HG02588 (cell line): Measurements from ENCODE around the gene TAAR9.
A peak's percentile ranks its signal among the peaks of the same experiment; 100 is the strongest.

Experiments
- ATAC-seq: cut with Tn5 transposase; IDR thresholded peaks from one replicate; pipeline ENCODE4 v1.9.1; 2021; ENCODE audit warnings: mild to moderate bottlenecking, moderate library complexity; ENCODE audit not compliant: unreplicated experiment

The TAAR9 gene, protein sequence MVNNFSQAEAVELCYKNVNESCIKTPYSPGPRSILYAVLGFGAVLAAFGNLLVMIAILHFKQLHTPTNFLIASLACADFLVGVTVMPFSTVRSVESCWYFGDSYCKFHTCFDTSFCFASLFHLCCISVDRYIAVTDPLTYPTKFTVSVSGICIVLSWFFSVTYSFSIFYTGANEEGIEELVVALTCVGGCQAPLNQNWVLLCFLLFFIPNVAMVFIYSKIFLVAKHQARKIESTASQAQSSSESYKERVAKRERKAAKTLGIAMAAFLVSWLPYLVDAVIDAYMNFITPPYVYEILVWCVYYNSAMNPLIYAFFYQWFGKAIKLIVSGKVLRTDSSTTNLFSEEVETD

DNA sequence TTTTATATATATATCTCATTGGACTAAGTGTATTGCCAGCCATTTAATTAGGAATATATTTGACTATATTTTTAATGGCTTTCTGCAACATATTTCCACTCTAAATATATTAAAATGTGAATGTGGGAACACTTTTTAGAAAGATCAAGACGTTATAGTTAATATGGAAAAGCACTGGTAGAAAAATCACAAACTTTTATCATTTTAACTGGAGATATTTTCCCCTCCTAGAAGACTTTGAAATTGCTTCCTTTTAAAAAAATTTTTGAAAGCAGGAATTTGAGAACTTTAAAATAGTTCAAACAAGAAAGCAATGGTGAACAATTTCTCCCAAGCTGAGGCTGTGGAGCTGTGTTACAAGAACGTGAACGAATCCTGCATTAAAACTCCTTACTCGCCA, at the start of gene TAAR9:
Gene TAAR9, plus strand, starts transcription at position 301 of the 400 bp plus-strand sequence. Its CDS starts 13 bp downstream, at position 314.
- ATAC-seq, result no peak

DNA sequence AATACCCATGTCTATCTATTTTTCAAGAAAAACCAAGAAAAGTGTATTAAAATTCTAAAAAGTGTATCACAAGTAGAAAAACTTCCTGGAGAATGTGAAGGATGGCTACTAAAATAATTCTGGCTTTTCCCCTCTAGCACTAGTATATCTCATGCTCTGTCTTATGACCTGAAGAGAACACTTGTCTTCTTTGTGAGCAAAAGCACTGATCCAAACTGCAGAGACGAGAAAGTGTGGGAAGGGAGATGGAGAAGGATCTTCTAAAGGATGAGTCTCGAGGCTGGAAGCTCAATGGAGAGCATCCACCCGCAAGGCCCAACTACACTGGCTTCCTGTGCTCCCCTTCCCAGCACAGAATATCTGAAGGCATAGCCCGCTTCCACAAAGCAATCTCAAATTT, 48.7 kb upstream of the TAAR9 start:
- no peak for ATAC-seq

DNA sequence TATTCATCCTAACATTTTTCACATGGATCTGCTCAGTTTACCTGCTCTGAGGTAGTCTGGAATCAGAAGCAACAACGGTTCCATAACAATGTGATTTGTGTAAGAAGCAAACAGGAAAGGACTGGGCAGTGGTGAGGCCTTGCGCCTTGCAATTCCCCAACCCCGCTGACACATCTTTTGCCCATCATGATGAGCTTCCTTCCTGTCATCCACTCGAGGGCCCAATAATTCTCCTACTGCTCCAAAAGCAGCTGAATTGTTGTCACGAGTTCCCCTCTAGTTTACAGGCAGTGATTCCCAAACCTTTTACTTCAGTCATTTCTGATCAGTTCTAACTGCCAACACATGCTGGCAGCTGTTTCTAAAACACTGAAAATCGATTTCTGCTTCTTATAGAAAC, 48.1 kb upstream of the TAAR9 start:
- ATAC-seq, result peak; percentile 37

DNA sequence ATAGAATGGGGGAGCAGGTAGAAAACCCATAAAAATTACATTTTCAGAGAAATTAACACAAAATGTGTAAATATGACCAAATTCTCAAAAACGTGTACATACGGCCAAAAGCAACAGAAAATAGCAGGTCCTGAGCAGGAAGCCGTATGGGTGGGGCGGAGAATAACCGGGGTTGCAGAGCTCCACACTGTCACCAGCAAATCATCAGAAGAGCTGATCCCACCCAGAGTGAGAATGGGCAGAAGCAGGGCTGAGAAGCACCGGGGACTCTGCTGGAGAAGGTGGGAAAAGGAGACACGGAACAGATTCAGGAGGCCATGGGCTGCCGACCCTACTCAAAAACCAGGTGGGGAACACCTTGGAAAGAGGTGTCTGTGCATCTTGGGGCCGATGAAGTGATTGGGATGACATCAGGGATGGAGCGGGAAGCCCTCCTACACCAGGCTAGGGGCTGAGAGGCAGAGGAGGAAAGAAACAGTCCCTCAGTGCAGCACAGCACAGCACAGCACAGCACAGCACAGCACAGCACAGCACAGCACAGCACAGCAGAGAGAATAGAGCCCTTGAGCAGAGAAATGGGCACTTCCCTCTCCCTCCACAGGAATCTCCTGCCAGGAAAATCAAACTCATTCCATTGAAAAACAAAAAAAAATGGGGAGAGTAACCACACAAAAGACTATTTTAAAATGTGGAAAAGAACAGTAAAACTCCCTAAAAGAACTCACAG, 47.4 kb upstream of the TAAR9 start:
- peak; percentile 49 for ATAC-seq

DNA sequence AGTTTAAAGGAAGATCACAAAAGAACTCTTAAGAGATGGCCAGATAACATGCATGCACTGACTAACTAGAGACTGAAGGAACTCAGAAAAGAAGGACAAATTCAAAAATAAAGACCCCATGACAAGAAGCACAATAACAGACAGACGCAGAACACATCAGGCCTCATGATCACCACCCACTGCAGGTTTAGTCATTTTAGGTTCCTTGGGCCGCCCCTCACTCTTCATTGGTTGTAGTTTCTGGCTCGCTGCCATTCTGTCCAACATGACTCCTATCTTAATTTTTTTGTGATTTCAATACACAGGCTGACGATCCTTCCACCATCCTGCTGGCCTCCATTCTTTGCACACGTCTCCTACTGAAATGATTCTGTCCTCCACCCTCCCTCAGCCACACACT, 46.8 kb upstream of the TAAR9 start:
- ATAC-seq, result no peak

DNA sequence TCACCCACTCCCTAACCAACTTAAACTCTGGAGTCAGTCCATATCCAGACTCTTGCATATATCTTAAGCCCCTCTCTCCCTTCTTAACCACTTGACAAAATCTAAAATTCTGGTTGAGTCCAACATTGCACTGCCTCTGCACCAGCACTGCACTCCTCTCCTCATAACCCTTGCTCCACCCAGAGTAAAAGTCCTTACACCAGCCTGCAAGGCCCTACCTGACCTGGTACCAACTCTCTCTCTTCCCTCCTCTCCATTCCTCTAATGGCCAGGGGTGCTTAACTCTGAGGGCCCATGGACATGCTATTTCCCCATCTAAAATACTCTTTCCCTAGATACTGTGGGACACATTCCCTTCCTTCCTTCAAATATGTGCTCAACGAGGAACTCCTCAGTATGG, 46.2 kb upstream of the TAAR9 start:
- no peak for ATAC-seq

DNA sequence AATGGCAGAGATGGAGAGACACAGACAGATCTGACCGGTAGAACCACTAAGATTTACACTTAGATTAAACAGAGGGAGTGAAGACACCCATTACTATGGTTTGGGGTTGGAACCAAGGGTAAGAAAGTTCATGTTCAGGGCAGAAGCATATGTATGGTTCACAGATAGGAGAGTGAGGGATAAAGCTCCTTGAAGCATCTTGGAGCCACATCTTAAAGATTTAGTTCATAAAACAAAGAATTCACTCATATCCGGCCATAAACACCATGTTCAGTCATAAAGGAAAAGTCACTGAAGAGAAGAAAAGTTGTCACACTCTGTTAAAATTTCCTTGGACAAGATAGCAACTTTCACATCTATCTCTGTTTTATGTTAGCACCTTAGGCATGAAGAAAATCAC, 43.1 kb upstream of the TAAR9 start:
- no peak for ATAC-seq

DNA sequence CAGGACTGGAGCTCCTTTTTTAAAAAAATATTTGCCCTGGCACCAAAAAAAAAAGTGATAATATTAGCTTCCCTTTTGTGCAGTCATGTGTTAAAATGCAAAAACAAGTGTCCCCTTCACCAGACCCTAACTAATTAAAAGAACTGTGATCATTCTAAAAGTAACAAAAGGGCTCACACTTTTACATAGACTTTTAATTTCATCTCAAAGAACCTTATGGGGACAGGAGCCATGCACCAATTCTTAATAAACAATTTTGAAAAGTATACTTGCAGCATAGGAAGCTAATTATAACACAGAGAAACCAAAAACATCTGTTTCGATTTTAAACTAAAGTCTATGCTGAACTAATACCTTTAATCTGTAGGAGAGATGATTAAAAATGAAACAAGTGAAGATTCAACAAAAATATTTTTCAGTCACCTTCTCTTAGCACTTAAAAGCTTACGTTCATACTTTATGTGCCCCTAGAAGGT, 42.4 kb upstream of the TAAR9 start:
- peak; percentile 47 for ATAC-seq

DNA sequence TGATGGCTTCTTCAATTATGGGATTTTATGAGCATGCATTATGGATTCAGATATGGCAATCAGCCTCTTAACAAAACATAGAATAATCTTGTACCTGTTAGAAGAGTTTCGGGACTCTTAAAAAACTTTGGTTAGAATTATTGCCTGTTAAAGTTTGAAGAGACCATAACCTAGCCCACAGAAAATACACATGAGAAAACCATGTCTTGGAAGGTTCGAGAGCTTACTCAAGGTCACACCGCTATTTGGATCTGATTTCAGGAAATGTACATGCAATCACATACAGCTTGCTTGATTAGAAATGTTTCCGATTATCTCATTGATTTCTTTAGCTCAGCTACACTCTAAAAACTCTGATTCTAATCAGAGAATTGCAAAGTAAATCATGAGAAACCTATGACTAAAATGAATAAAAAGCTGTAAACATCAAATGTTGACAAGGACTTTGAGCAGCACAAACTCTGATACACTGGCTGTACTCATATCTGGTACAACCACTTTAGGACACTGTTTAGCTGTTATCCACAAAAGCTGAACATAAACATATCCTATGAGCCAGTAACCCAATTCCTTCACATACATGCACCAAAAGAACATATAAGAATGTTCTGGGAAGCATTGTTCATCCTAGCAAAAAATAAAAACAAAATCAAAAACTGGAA, 41.4 kb upstream of the TAAR9 start:
- no peak for ATAC-seq

DNA sequence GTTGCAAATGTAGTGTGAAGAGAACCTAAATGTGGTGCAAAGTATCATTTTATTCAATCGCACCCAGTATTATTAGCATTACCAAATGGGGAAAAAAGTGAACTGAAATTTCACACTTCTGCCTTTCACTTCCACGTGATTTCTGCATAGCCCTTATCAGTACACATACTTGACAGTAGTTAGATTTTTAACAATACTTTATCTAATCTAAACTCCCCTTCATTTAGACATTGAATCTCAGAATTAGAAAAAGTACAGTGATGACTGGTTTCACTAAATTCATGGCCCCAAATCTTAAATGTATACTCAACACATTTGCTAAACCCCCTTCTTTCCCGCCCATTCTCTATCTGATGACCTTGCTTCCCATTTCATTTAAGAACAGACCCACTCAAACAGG, 39.4 kb upstream of the TAAR9 start:
- peak; percentile 54 for ATAC-seq

DNA sequence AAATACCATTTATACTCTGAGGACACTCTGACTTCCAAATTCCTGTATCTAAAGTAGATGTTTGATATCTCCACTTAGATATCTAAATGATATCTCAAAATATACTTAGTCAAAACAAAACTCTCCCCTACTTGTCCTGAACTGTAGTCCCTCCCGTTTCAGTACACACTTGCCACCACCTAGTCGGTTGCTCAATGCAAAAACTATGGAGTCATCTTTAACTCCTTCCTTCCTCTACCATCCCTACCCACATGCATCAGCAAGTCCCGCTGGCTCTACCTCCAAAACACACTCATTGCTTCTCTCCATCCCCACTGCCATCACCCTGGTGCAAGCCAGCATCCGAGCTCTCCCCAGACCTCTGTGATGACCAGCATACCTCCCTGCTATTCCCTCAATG, 38.3 kb upstream of the TAAR9 start:
- no peak for ATAC-seq

DNA sequence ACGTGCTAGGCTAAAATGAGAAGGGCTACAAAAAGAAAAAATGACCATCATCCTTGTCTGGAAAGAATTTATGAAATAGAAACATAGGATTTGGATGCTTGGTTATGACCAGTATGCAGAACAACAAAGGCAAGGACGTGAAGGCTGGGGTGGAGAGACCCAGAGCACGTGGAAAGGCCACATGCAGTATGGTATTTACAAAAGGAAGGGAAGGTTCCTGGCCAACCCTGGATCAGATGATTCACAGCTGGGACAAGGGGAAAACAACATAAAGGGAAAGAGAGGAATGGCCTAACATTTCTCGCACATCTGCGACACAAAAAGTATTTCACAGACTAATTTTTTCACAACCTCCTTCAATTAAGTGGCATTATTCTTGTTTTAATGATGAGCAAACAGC, 33.3 kb upstream of the TAAR9 start:
- ATAC-seq, result no peak

DNA sequence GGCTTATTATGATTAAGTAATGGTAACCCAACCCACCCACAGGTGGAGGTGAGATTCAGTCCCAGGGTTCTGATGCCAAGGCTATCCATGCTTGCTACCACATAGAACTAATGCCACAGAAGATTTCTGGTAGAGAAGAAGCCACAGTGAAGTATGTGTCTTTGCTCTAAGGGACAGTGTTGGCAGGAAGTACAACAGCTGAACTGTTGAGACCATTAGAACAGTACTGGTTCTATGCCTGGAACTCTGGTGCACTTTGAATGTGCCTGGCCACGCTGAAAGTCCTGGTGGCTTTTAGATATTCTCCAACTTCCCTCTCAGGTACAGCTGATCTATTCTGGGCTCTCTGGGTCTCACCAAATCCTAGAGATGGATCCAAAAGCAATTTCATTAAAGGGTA, 32.9 kb upstream of the TAAR9 start:
- ATAC-seq, result no peak

DNA sequence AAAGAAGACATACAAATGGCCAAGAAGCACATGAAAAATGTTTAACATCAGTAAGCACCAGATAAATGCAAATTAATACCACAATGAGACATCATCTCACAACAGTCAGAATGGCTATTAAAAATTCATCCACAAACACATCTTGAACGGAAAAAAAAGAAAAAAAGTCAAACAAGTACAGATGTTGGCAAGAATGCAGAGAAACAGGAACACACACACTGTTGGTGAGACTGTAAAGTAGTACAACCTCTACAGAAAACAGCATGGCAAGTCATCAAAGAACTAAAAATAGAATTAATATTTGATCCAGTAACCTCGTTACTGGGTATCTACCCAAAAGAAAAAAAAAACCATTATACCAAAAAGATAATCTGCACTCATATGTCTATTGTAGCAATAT, 31.6 kb upstream of the TAAR9 start:
- ATAC-seq, result no peak

DNA sequence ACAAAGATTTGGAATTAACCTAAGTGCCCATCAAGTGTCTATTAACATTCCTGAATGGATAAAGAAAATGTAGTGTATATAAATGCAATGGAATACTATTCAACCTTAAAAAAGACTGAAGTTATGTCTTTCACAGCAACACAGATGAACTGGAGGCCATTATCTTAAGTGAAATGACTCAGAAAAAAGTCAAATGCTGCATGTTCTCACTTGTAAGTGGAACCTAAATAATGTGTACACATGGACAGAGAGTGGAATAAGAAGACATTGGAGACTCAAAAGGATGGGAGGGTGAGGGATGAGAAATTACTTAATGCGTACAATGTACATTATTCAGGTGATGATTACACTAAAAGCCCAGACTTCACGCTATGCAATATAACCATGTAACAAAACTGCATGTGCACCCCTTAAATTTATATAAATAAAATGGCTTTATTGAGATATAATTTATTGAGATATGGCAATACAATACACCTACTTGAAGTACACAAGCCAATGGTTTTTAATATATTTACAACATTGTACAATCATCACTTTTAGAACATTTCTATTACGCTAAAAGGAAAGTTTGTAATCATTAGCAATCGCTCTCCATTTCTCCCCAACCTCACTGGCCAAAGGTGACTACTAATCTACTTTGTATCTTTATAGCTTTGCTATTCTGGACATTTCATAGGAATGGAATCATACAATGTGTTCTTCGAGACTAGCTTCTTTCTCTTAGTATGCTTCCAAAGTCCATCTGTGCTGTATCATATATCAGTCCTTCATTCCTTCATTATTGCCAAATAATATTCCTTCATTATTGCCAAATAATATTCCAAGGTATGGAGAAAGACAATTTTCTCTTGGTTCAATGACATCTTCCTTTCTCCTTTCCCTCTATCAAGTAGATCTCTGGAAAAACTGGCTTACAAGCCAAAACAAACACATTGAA, 30.9 kb upstream of the TAAR9 start:
- no peak for ATAC-seq

DNA sequence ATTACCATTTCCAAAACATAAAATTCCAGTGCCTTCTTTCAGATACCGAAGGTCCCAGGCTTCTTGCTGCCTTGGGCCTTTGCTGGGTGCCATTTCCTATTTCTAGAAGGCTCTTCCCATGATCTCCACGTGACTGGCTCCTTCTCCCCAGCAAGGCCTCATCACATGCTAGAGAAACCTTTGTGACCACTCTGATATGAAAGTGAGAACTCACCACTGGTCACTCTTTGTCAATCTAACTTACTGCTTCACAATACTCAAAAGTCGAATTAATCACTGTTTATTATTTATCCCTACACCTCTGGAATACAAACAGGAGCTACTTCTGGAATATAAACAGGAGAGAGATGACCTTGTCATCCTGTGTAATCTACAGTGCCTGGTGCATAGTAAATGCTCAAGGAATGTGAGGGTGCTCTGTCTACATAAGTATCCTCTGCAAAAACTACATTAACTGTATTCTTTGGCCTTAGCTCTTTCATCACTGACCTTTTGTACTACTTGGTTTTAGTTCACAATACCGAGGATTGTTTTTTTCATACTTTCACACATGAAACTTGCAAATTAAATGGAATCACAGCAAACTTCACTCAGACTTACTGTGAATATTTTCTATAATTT, 26.8 kb upstream of the TAAR9 start:
- no peak for ATAC-seq

DNA sequence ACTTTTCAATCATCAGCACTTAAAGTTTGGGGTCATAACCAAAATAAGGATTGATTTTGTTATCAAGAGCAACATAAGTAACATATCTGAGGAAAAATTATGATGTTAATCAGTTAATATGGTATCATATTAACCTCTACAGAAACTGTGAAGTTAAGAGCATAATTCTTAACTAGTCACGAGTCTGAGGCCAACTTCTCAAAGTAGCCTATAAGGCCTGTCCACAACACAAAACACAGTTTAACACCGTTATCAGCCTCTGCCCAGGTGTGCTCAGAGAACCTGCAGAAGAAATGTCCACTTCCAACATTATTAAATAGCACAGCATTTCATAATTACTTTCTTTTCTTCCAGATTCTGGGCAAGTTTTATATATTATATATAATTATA, 26.3 kb upstream of the TAAR9 start:
- ATAC-seq, result no peak

DNA sequence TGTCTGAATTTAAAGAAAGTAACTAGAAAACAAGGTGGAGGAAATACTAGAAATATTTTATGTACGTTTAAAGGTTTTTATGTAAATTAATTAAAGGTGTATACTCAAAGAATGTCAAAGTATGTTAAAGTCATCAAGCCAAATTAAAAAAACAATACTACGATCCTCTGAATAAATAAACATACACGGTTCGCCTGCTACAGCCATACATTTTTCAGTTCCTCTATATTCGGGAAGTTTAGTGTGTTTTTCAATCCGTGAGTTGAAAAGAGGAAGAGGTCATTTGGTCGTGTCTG, 25.8 kb upstream of the TAAR9 start:
- ATAC-seq, result no peak

DNA sequence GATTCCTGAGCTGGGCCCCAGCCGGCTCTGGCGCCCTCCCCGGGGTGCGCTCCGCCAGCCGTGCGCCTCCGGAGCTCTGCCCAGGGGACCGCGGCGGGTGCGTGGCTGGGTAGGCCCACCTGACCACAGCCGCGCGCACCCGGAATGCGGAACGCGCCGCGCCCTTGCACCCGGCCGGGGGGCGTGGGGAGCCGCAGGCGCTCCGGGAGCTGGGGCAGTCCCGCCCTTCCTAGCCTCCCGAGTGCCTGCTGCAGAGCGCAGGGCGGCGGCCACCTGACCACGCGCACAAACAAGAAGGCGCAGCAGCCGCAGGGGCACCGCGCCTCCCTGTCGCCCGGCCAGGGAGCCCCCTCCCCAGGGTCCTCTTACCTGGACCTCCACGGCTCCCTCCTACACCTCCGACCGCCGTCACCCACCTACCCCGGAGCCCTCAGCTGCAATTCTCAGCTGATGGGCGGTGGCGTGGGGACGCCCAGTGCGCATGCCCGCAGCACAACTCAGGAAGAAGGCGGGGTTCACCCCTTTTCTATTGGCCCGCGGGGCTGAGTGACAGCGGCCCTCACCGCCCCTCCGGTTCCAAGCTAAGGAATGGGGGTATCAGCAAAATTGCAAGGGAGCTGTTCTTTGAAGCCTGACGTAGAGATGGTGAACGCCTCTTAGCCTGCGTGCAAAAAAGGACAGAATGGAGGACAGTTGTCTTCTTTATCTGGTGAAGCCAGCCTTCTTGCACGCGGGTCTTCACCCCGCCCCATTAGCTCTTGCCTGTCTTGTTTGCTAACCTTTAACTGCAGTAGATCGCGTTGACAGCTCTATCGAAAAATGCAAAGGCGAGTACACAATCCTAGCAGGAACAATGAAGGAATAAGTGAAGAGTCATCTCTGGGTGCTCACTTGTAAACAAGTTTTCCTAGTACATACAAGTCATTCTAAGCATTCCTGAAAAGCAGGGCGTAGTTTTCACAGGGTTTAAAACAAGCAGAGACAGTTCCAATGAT, 25.1 kb upstream of the TAAR9 start, which contains the start of gene STX7:
Gene STX7, minus strand, starts transcription at position 479 of the 995 bp plus-strand sequence. CDS start 9,586 bp downstream, outside the sequence.
- peak; percentile 90 for ATAC-seq
